GM19023 (cell line): ENCODE measurements around the gene KCNAB1.
"Not testable (repeated sequence)": the region's sequence is repeated elsewhere in the genome, so short reads cannot be mapped to it uniquely, and the experiment has no call there.

Experiments used
- ATAC-seq: cut with Tn5 transposase; IDR thresholded peaks from one replicate; pipeline ENCODE4 v1.9.1; 2021; ENCODE audit warnings: mild to moderate bottlenecking, moderate library complexity; ENCODE audit not compliant: unreplicated experiment

KCNAB1 gene

GRCh38 chr3:156137397-156137796 lies 17.0 kb downstream of the KCNAB1 start:
- not testable (repeated sequence) for ATAC-seq

- ATAC-seq: no peak
Measured at GRCh38 chr3:156140001-156140595, 19.7 kb downstream of the KCNAB1 start.

- no peak for ATAC-seq
Measured at GRCh38 chr3:156142702-156143101, 22.3 kb downstream of the KCNAB1 start.

- ATAC-seq: no peak
Measured at GRCh38 chr3:156143136-156143535, 22.8 kb downstream of the KCNAB1 start.

GRCh38 chr3:156144060-156144459 lies 23.7 kb downstream of the KCNAB1 start:
- no peak for ATAC-seq

GRCh38 chr3:156145866-156146265 lies 25.5 kb downstream of the KCNAB1 start:
- ATAC-seq: no peak

- no peak for ATAC-seq
Measured at GRCh38 chr3:156148345-156148945, 28.1 kb downstream of the KCNAB1 start.

- ATAC-seq: no peak
Measured at GRCh38 chr3:156148946-156149381, 28.6 kb downstream of the KCNAB1 start.

- peak; percentile 53 for ATAC-seq
Measured at GRCh38 chr3:156149876-156150275, 29.5 kb downstream of the KCNAB1 start.

- ATAC-seq: peak; percentile 48
Measured at GRCh38 chr3:156150434-156151066, 30.2 kb downstream of the KCNAB1 start.

- no peak for ATAC-seq
Measured at GRCh38 chr3:156151824-156152428, 31.5 kb downstream of the KCNAB1 start.

- ATAC-seq: no peak
Measured at GRCh38 chr3:156158656-156159295, 38.4 kb downstream of the KCNAB1 start.

GRCh38 chr3:156160647-156161046 lies 40.3 kb downstream of the KCNAB1 start:
- peak; percentile 74 for ATAC-seq

- ATAC-seq: peak; percentile 31
Measured at GRCh38 chr3:156161172-156161571, 40.8 kb downstream of the KCNAB1 start.

- ATAC-seq: no peak
Measured at GRCh38 chr3:156163848-156164247, 43.5 kb downstream of the KCNAB1 start.

- ATAC-seq: no peak
Measured at GRCh38 chr3:156166808-156167207, 46.4 kb downstream of the KCNAB1 start.

GRCh38 chr3:156170571-156170970 lies 50.2 kb downstream of the KCNAB1 start:
- ATAC-seq: no peak

- ATAC-seq: no peak
Measured at GRCh38 chr3:156171281-156172267, 51.2 kb downstream of the KCNAB1 start.

GRCh38 chr3:156172536-156172935 lies 52.2 kb downstream of the KCNAB1 start:
- ATAC-seq: no peak

GRCh38 chr3:156174229-156174847 lies 54.0 kb downstream of the KCNAB1 start:
- ATAC-seq: no peak
